ENCODE results near the gene EFNA5.

Gene EFNA5

DNA sequence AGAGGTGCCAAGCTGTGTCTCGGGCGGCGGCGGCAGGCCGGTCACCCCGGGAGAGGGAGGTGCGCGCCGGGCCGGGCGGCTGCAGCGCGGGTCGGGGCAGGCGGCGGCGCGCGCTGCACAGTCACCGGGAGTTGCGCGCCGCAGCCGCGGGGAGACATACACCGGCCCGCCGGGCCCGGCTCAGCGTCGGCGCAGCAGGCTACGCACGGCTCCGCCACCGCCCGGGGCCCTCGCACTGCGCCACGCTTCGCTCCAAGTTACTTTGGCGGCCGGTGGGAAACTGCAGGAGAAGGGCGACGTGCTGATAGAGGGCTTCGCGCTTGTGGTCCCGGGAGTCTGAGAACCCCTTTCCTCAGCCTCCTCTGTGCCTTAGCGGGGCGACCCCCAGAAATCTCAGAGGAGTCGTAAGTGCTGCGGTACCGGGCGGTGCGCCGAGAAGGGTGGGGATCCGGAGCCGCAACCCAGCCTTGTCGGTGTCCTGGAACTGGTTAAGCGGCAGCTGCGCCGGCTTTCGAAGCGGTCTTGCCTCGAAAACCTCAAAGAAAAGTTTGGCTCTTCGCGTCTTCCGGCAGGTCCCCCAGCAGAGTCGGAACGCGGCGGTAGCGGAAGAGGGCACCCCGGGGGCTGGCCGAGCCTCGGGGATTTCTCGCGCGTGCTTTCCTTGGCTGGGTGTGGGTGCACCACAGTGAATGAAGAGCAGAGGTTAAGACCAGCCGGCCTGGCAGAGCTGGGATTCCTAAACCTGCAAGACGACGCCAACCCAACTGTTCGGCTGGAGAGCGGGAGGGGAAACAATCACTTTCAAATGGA, at the start of gene EFNA5:
Gene EFNA5 (minus strand): TSS at position 6 of the 810 bp plus-strand sequence.
- DNase-seq (ENCODE audit: low read depth) = no peak

DNA sequence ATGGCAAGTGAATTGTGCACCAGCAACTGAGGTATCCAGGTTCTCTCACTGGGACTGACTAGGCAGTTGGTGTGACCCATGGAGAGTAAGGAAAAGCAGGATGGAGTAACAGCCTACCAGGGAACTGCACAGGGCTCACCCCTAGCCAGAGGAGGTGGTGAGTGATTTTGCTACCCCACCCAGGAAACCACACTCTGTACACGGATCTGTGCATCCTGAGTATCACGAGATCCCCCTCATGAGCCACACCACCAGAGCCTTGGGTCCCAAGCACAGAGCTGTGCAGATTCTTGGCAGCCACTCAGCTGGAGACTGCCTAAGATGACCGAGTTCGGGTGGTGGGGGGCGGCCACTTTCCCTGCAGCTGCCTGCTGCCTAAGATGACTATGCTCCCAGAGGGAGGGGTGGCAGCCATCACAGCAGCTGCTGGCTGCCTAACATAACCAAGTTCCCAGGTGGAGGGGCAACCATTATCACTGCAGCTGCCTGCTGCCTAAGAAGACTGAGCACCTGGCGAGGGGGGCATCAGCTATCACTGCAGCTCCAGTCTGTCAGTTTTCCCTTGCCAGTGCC, 48.4 kb upstream of the EFNA5 start:
- DNase-seq (ENCODE audit: low read depth) = no peak

DNA sequence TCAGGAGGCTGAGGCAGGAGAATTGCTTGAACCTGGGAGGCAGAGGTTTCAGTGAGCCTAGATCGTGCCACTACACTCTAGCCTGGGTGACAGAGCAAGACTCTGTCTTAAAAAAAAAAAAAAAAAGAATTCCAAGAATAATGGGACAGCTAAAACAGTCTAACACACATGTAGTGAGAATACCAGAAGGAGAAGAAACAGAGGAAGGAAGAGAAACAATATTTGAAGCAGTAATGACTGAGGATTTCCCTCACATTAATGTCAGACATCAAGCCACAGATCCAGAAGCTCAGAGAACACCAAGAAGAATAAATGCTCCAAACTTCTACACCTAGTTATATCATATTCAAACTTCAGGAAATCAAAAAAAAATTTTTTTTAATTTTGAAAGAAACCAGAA, 47.1 kb upstream of the EFNA5 start:
- DNase-seq (ENCODE audit: low read depth) = no peak

DNA sequence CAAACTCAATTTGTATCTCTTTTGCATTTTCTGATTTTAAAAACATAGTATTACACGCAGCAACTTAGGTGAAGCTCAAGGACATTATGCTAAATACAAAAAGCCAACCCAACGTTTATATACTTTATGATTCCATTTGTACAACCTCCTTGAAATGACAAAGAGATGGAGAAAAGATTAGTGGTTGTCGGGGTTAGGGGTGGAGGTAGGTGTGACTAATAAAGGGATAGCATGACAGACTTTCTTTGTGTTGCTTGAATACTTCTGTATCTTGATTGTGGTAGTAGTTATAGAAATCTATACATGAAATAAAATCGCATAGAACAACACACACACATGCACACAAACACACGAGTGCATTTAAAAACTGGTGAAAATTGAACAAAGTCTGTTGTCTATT, 42.5 kb upstream of the EFNA5 start:
- no peak for DNase-seq (ENCODE audit: low read depth)

DNA sequence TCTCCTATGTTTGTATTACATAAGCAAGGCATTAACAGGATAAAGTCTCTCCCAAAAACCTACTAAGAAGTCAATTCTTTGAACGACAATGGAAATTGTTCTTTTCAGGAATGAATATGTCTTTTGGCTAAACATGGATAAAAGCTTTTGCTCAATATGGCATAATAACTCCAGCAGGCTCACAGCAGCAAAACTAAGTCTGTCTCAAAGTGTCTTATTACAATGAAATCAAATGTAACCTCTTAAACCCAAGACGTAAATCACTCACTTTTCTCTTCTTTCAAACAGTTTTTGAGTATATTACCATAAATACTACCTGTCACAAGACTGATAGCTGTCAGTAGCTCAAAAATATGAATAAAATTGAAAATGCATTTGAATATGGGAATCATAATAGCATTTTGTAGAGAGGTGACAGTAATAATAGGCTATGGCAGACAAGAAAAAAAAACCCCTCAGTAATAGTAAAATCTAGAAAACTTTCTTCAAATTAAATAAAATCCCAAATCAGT, 41.7 kb upstream of the EFNA5 start:
- DNase-seq (ENCODE audit: low read depth) = no peak

DNA sequence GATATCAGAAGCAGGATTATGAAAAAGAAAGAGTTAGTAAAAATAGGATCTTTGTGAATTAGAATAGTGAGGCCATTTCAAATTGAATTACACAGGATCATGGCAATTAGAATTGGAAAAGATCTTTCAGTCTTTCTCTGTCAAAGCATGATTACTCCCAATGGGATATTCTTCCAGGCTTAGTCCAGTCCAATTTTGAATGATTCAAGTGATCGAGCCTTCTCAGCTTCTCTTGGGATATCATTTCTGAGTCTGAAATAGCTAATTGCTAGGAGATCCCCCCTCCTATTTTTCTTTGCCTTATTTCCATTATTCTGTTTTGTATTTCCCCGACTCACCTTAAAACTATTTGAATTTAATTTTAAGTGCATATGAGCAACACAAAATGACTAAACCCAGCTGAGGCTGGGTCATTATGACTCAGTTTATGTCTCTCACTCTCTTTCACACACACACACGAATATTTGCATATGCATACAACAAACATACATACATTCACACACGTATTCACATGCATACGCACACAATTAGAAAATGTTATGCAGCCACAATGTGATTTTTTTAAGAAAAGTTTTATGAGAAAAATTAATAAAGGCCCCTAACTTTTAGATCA, 34.8 kb upstream of the EFNA5 start:
- DNase-seq (ENCODE audit: low read depth) = no peak

DNA sequence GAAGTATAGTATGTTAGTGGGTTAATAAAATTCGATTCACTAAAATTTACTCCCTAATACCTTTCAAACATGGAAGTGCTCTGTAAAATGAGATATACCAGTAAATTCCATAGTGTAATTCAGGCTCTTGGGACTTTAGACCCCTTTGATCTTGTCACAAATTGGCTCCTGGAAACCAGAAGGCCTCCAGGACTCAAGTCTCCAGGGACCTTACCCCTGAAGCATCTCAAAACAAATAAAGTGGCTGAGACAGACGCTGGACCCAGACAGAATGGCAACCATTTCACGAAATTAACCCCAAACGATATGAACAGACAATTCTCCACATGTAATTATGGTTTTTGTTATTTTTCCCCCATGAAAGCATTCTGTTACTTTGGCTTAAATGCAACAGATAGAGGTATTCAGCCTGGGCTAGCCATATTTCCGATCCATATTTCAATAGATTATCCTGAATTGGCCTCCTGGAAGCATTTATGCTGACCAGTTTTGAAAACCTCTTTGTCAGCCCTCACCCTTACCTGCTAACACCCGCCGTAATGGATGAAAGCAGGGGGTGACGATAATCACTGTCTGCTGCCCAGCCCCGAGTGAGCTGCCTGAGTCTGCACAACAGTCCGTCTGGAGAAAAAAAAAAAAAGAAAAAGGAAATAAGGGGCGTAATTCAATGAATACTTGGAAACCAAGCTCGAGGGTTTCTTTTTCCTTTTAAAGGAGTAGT, 34.1 kb upstream of the EFNA5 start:
- no peak for DNase-seq (ENCODE audit: low read depth)

DNA sequence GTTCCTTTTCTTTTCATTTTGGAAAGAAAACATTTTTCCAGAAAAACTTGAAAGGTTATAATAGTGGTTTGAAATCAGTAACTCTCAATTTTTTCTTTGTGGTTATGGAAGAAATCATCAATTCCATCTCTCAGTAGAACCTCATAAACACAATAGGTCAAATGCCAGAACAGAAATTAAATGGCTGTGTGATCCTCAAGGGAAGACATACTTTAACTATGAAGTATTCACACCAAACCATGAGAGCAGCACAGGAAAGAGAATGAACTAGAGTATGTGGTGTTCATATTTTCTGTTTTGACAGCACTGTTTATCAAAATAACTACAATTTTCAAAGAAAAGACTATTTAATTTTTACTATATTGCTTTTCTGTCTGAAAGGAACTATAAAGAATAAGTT, 29.7 kb upstream of the EFNA5 start:
- DNase-seq (ENCODE audit: low read depth) = peak; percentile 32

DNA sequence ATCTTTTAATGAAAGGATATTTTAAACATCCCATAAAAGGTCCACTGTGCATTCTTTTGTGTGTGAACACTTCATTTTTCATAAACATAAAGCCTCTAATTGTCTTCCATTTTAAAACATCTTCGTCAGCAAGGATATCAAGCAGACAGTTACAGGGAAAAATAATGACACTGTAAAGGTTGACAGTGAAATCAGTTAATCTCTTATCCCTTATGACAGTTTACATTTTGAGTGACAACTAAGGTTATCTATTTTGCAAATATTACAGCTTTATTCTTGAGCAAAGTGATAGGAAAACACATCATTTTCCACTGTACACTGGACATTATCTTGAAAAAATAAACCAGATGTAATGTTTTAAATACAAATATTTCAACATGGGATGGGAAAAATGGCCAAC, 28.7 kb upstream of the EFNA5 start:
- no peak for DNase-seq (ENCODE audit: low read depth)

DNA sequence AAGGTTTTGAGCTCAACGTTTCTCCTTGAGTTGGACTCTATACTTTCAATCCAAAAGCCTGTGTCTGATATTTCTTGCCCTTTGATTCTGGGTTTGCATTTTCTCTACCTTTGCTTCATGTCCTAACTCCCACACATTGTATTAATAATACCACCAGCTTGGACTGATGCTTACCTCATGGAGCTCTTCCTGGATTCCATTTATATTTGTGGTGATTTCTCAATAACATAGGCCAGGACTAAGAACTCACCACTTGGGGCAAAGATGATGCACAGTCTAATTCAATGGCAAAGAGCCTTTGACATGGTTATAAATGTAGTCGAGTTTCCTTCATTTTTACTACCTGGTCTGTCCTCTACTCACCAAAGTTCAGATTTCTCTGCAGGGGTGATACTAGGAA, 27.5 kb upstream of the EFNA5 start:
- peak; percentile 43 for DNase-seq (ENCODE audit: low read depth)

DNA sequence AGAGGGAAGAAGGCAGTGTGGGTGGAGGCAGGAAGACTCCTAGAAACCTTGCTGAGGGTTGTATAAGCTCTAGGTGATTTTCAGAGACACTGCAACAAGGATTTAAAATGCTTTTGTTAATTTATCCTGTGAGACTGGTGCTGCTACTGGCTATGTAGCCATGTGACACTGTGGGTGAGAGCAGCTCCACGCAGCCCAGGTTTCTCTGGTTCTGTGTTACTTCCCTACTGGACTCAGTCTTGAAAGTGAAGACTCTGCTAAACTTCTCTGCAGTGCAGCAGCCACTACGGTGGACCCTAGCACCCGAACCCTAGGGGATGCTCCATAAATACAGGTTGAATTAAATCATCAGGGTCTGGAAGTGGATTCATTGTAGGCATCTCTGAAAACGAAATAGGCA, 25.8 kb upstream of the EFNA5 start:
- no peak for DNase-seq (ENCODE audit: low read depth)

DNA sequence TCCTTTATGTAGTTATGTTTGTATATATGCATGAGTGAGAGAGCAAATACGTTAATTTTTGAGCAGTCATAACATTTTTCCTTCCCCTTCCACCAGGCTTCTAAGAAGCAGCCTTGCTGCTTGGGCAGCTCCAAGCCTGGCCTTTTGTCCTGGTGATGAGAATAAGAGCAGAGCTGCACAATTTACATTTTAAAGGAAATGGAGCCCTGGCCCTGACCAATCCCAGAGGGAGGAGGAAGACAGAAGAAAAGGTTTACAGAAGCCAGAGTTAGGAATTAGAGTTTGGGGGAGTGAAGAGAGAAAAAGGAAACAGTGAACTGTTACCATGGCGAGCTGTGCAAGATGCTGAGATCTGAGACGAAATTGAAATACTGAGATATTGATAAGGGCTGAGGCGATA, 25.3 kb upstream of the EFNA5 start:
- no peak for DNase-seq (ENCODE audit: low read depth)

DNA sequence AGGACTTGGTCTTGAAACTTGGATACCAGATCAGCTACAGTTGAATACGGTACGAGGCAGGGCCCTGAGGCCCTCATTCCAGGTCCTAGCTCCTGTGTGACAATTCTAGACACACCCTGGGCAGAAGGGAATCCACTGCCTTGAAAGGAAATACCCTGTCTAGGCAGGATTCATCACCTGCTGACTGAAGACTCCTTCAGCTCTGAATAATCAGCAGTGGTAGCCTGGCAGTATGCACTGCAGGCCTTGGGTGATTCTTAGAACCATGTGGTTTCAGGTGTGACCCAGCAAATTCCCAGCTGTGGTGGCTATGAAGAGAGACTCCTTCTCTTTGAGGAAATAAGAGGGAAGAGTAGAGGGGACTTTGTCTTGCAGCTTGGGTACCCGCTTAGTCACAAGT, 17.2 kb upstream of the EFNA5 start:
- DNase-seq (ENCODE audit: low read depth) = no peak

DNA sequence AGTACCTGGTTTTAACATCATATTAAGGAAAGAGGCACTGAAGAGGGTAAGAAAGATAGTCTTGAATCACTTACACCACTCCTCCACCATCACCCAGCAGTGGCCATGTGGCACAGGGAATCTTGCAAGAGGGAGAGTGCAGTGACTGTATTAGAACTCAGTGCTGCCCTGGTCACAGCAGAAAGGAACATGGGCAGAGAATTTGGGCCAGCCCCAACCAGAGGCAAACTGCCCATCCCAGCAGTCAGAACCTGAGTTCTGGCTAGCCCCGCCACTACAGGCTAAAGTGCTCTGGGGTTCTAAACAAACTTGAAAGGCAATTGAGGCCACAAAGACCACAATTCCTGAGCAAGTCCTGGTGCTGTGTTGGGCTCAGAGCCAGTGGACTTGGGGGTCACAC, 16.7 kb upstream of the EFNA5 start:
- no peak for DNase-seq (ENCODE audit: low read depth)

DNA sequence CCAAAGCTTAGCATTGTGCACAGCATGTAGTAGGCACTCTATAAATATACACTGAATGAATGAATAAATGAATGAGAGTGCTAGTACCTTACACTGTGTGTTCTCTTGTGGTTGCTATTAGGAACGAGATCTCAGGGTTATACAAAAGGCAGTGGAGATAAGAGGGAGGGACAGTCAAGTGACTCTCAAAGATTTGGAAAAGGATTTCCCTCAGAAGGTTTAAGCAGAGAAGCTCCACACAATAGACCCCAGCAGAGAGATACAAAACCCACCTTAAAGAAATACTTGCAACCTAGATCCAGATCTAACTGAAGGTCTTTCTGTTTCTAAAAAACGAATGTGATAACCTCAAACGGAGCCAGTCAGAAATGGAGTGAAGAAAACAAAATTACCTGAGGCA, 11.8 kb upstream of the EFNA5 start:
- no peak for DNase-seq (ENCODE audit: low read depth)

DNA sequence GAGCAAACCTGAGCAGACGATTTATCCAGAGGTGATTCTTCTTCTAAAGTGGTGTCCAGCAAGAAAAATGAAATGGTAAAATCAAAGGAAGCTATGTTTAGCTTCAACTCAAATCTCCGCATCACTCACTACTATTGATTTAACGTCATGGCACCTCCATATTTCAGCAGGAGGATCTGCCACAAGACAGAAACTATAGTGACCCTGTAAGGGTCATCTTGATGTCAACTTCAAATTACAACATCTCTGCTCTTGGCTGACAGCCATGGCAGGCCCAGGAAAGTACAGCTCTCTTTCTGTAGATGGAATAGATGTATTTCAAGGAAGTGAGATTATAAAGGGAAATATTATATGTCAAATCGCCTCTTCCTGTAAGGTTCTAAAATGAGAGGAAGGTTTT, 10.1 kb upstream of the EFNA5 start:
- no peak for DNase-seq (ENCODE audit: low read depth)

DNA sequence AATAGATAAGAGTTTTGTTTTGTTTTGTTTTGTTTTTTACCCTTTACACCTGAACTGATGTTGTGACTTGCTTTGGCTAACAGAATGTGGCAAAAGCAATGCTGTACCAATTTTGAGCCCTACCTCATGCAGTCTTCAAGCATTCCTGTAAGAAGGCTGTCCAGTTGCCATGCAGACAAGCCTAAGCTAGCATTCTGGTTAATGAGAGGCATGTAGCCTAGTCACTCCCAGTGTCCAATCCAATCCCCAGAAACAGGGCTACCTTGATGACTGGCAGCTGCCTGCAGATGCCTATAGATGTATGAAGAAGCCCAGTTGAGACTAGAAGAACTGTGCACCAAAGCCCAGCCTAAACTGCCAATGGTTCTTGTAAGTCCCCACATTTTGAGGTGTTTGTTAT, 9.4 kb upstream of the EFNA5 start:
- no peak for DNase-seq (ENCODE audit: low read depth)

DNA sequence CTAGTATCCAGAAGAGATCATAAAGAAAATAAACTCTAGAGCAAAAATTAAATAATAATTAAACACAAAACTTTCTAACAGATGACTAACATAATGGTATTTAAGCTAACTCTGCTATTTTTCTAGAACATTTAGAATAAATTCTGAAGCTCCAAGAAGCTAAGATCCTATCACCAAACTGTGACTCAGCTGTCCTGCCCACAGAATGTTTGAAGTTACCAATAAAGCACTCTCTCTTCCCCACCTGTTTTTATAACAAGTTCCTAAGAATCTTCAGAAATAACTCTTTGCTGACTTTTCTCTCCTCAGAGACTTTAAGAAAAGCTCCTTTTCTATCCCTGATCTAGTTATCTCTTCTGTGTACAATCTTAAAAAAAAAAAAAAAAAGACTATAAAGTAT, 6.0 kb upstream of the EFNA5 start:
- no peak for DNase-seq (ENCODE audit: low read depth)

DNA sequence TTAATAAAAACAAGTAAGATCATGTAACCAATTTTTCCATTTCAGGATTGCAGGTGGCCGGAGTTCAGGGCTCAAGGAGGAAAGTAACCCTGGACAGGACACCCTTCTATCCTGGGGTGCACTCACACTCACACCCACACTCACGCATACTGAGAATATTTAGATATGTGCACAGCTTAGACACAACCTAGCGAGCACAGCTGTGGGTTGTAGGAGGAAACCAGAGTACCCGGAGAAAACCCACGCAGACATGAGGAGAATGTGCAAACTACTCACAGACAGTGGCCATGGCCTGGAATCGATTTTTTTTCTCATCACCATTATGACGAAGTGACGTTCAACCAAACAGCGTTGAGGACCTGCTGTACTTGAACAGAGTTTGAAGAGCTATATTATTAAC, 4.5 kb upstream of the EFNA5 start:
- no peak for DNase-seq (ENCODE audit: low read depth)

DNA sequence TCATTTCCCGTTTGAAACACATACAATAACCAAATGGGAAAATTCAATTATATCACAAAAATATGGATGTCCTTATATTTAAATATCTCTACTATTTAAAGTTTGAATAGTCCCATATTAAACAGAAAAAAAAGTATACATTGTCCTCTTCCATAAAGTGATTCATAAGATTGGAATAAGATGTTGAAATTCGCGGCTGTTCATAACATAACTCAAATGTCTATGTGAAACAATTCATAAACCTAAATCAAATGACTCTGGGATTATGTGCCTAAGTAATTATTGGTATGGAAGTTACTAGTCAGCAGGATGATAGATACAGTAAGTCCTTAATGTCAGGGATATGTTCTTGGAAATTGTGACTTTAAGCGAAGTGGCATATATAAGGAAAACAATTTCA, 3.9 kb upstream of the EFNA5 start:
- DNase-seq (ENCODE audit: low read depth) = no peak

DNA sequence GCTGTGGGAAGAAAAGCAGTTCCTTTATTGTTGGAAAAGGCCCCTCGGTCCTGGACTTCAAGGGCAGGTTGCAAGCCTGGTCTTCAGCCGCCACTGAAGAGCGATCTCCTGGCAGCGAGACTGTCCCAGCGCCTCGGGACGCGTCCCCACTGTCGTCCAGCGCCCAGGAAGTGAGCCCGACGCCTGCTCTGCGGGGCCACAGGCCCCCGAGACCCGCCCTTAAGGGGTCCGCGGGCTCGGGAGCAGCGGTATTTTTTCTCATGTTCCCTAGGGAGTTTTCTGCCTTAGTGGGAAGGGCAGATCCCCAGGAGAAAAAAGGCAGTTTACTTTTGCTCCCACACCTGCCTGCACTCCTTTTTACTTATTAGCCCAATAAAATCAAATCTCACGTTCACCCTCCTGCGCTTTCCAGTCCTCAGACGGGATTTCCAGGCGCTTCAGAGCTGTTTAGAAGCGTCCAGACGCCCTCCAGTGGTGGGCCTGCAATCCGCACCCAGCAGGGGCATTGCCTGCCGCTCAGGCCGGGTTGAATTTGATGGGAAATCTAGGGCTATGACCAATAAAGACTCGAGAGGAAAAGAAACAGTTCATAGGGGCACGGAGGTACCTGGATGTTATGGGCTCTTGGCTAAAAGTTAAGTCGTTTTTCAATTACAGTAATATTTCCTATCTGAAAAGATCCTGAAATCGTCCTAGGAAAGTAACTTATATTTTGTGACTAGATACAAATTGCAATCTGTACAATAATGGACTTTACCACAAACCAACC, 2.8 kb upstream of the EFNA5 start:
- DNase-seq (ENCODE audit: low read depth) = peak; percentile 31

DNA sequence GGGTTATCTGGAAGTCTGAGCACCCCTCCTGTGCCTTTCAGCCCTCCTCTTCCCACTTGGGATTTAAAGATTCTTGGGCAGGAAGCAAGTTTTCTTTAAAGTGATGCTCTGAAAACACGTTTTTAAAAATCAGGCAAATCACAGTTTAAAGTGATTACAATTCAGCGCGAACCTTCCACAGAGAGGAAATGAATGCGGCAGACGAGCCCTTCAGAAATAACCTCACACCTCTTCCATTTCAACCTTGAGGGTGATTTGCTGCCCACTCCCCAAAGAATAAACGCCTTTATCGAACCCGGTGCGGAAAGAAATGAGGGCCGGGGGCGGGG, 2.3 kb upstream of the EFNA5 start:
- DNase-seq (ENCODE audit: low read depth) = no peak
